ENCODE results near the gene ALKBH5.
A peak's percentile ranks its signal among the peaks of the same experiment; 100 is the strongest.

Gene ALKBH5

GRCh38 chr17:18158022-18158600, 25.5 kb upstream of the ALKBH5 start:
- DNase-seq (ENCODE audit: low read depth in 2 of 2): peak; percentile 90

GRCh38 chr17:18159551-18160120, 24.0 kb upstream of the ALKBH5 start:
- DNase-seq (ENCODE audit: low read depth in 2 of 2): no peak

GRCh38 chr17:18160128-18160856, 23.3 kb upstream of the ALKBH5 start:
- DNase-seq (ENCODE audit: low read depth in 2 of 2): no peak

- no peak for DNase-seq (ENCODE audit: low read depth in 2 of 2)
These were observed 22.2 kb upstream of the ALKBH5 start for GRCh38 chr17:18161207-18162145.

GRCh38 chr17:18163547-18163946, 20.1 kb upstream of the ALKBH5 start:
- DNase-seq (ENCODE audit: low read depth in 2 of 2): no peak

GRCh38 chr17:18166894-18167293, 16.7 kb upstream of the ALKBH5 start:
- no peak for DNase-seq (ENCODE audit: low read depth in 2 of 2)

- no peak for DNase-seq (ENCODE audit: low read depth in 2 of 2)
These were observed 16.2 kb upstream of the ALKBH5 start for GRCh38 chr17:18167421-18167820.

GRCh38 chr17:18172531-18173278, 10.9 kb upstream of the ALKBH5 start:
- no peak for DNase-seq (ENCODE audit: low read depth in 2 of 2)

- no peak for DNase-seq (ENCODE audit: low read depth in 2 of 2)
These were observed 9.9 kb upstream of the ALKBH5 start for GRCh38 chr17:18173740-18174139.

- no peak for DNase-seq (ENCODE audit: low read depth in 2 of 2)
These were observed 7.5 kb upstream of the ALKBH5 start for GRCh38 chr17:18176176-18176575.

- DNase-seq (ENCODE audit: low read depth in 2 of 2): no peak
These were observed 6.5 kb upstream of the ALKBH5 start for GRCh38 chr17:18177133-18177532.

GRCh38 chr17:18177722-18178121, 5.9 kb upstream of the ALKBH5 start:
- no peak for DNase-seq (ENCODE audit: low read depth in 2 of 2)

- no peak for DNase-seq (ENCODE audit: low read depth in 2 of 2)
These were observed 4.4 kb upstream of the ALKBH5 start for GRCh38 chr17:18179196-18179595.

- DNase-seq (ENCODE audit: low read depth in 2 of 2): no peak
These were observed 3.8 kb upstream of the ALKBH5 start for GRCh38 chr17:18179804-18180203.

- no peak for DNase-seq (ENCODE audit: low read depth in 2 of 2)
These were observed 2.3 kb upstream of the ALKBH5 start for GRCh38 chr17:18181358-18181757.

GRCh38 chr17:18182110-18182977, 1.3 kb upstream of the ALKBH5 start:
- DNase-seq (ENCODE audit: low read depth in 2 of 2): no peak

- DNase-seq (ENCODE audit: low read depth in 2 of 2): peak; percentile 66 to 81
These were observed 672 bp upstream of the ALKBH5 start for GRCh38 chr17:18182978-18183333.

- peak; percentile 57 to 70 for DNase-seq (ENCODE audit: low read depth in 2 of 2)
These were observed 759 bp downstream of the ALKBH5 start for GRCh38 chr17:18184143-18185031.

GRCh38 chr17:18185391-18185790, 1.8 kb downstream of the ALKBH5 start:
- no peak for DNase-seq (ENCODE audit: low read depth in 2 of 2)

Data from stimulated activated CD8-positive, alpha-beta memory T cell treated with anti-CD3 and anti-CD28 coated beads, Interleukin-7, amount 100 ng/mL, for 4 hours (primary cell).